ENCODE measurements around the gene TFB1M. TPM values are rescaled to one million over a fixed set of nuclear protein-coding genes. Genes with fewer than 3 reads are reported as not detected.

The TFB1M gene
- total and polyA plus RNA-seq, 2 experiments from 2014 or later = 10.3 to 11.2 TPM

DNA sequence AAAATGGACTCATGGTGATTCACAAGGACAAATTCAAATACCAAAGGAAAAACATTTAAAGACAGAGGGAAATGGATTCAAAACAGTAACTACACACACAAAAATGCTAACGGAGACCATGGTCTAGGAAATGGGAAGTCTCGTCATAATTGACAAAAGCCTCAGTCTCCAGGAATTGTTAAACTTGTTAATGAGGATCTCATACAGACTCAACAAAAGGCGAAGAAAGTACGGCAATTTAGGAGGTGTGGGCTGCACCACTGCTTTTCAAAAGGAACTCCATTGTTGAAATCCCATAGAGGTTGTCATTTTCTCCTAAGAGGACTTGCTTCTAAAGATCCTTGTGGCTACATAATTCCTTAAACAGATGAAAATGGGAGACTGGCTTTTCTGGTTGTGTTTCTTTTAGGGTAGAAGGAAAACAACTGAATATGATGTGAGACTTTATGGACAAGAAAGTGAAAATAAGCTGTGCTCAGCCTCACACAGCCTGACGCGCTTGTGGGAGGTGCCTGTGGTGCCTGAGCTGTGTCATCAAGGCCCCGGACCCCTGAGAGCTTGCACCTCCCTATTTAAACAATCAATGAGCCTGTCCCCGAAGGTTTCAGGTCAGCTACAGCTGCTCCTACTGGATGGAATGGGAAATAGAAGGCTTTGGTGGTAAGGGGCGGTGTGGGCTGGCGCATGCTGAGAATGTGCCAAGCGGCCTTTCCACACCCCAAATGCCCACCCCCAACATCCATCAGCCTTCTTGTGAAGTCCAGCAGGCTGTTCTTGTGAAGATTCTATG lies 53.0 kb downstream of the TFB1M start:
- no peak overlapping the region for H3K27ac ChIP-seq
- H3K79me2 ChIP-seq = peaks cover 3% of the 10 kb centered on the region
- H3K36me3 ChIP-seq (replicated peaks; ENCODE audit: insufficient read depth, low read depth) = no peaks in the 10 kb centered on the region
- TF ChIP-seq, protein P1, sequence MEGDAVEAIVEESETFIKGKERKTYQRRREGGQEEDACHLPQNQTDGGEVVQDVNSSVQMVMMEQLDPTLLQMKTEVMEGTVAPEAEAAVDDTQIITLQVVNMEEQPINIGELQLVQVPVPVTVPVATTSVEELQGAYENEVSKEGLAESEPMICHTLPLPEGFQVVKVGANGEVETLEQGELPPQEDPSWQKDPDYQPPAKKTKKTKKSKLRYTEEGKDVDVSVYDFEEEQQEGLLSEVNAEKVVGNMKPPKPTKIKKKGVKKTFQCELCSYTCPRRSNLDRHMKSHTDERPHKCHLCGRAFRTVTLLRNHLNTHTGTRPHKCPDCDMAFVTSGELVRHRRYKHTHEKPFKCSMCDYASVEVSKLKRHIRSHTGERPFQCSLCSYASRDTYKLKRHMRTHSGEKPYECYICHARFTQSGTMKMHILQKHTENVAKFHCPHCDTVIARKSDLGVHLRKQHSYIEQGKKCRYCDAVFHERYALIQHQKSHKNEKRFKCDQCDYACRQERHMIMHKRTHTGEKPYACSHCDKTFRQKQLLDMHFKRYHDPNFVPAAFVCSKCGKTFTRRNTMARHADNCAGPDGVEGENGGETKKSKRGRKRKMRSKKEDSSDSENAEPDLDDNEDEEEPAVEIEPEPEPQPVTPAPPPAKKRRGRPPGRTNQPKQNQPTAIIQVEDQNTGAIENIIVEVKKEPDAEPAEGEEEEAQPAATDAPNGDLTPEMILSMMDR (IDR thresholded peaks at IDR 0.05; ENCODE audit: poor library complexity) = no peak
- TF ChIP-seq EZH2phosphoT487 (IDR thresholded peaks at IDR 0.05; ENCODE audit: low read depth, severe bottlenecking, unreplicated experiment) (no peak), EZH2 (IDR thresholded peaks at IDR 0.05; ENCODE audit: borderline replicate concordance) (no peak)
- 87% methylated on average over 11 of the region's 11 CpGs for WGBS (ENCODE audit: low lambda C conversion rate, missing lambda C conversion rate)
- H3K9me3 ChIP-seq (ENCODE audit: low read depth) = no peaks in the 10 kb centered on the region
- H3K4me3 ChIP-seq = no peak overlapping the region
- no peak overlapping the region for H2AFZ ChIP-seq
- no peaks in the 10 kb centered on the region for H3K27me3 ChIP-seq
- H3K4me2 ChIP-seq = no peak overlapping the region
- no peaks in the 10 kb centered on the region for H3K9me2 ChIP-seq (replicated peaks; ENCODE audit: insufficient read depth)
- no peaks in the 10 kb centered on the region for H3K4me1 ChIP-seq (ENCODE audit: insufficient read depth)
- H4K20me1 ChIP-seq (ENCODE audit: insufficient read depth, poor library complexity, severe bottlenecking) = no peaks in the 10 kb centered on the region
- no peak for DNase-seq (ENCODE audit: low spot score)

GRCh38 chr6:155260686-155261085 lies 53.6 kb downstream of the TFB1M start:
- peaks cover 3% of the 10 kb centered on the region for H3K79me2 ChIP-seq
- no peak overlapping the region for H3K27ac ChIP-seq
- 42% methylated on average over 3 of the region's 3 CpGs for WGBS (ENCODE audit: low lambda C conversion rate, missing lambda C conversion rate)
- no peak overlapping the region for H3K4me3 ChIP-seq
- no peaks in the 10 kb centered on the region for H3K9me2 ChIP-seq (replicated peaks; ENCODE audit: insufficient read depth)
- H3K36me3 ChIP-seq (replicated peaks; ENCODE audit: insufficient read depth, low read depth) = no peaks in the 10 kb centered on the region
- no peaks in the 10 kb centered on the region for H4K20me1 ChIP-seq (ENCODE audit: insufficient read depth, poor library complexity, severe bottlenecking)
- no peak for TF ChIP-seq EZH2phosphoT487 (IDR thresholded peaks at IDR 0.05; ENCODE audit: low read depth, severe bottlenecking, unreplicated experiment)
- no peak for TF ChIP-seq EZH2 (IDR thresholded peaks at IDR 0.05; ENCODE audit: borderline replicate concordance)
- TF ChIP-seq, protein P1 (IDR thresholded peaks at IDR 0.05; ENCODE audit: poor library complexity) = no peak
- H3K27me3 ChIP-seq = no peaks in the 10 kb centered on the region
- no peak overlapping the region for H2AFZ ChIP-seq
- no peak overlapping the region for H3K4me2 ChIP-seq
- DNase-seq (ENCODE audit: low spot score) = no peak
- no peaks in the 10 kb centered on the region for H3K4me1 ChIP-seq (ENCODE audit: insufficient read depth)
- H3K9me3 ChIP-seq (ENCODE audit: low read depth) = no peaks in the 10 kb centered on the region

- Histone ChIP-seq H3K4me3 (no peak overlapping the region), H3K9me3 (ENCODE audit: low read depth) (no peaks in the 10 kb centered on the region), H4K20me1 (ENCODE audit: insufficient read depth, poor library complexity, severe bottlenecking) (no peaks in the 10 kb centered on the region), H3K27ac (no peak overlapping the region), H3K4me2 (no peak overlapping the region), H2AFZ (no peak overlapping the region), H3K27me3 (no peaks in the 10 kb centered on the region), H3K79me2 (peaks cover under 1% of the 10 kb centered on the region), H3K4me1 (ENCODE audit: insufficient read depth) (no peaks in the 10 kb centered on the region), H3K9me2 (replicated peaks; ENCODE audit: insufficient read depth) (no peaks in the 10 kb centered on the region), H3K36me3 (replicated peaks; ENCODE audit: insufficient read depth, low read depth) (no peaks in the 10 kb centered on the region)
- no peak for TF ChIP-seq EZH2phosphoT487 (IDR thresholded peaks at IDR 0.05; ENCODE audit: low read depth, severe bottlenecking, unreplicated experiment)
- TF ChIP-seq EZH2 (IDR thresholded peaks at IDR 0.05; ENCODE audit: borderline replicate concordance) = no peak
- no peak for DNase-seq (ENCODE audit: low spot score)
- WGBS (ENCODE audit: low lambda C conversion rate, missing lambda C conversion rate) = 91% methylated on average over 5 of the region's 5 CpGs
Observed at GRCh38 chr6:155259897-155260296, 54.4 kb downstream of the TFB1M start.

- H3K4me1 ChIP-seq (ENCODE audit: insufficient read depth) = no peaks in the 10 kb centered on the region
- WGBS (ENCODE audit: low lambda C conversion rate, missing lambda C conversion rate) = 91% methylated on average over 3 of the region's 3 CpGs
- H3K36me3 ChIP-seq (replicated peaks; ENCODE audit: insufficient read depth, low read depth) = no peaks in the 10 kb centered on the region
Observed at GRCh38 chr6:155259204-155259603, 55.1 kb downstream of the TFB1M start.

More at GRCh38 chr6:155259204-155259603, 55.1 kb downstream of the TFB1M start:
- no peak overlapping the region for H2AFZ ChIP-seq
- no peaks in the 10 kb centered on the region for H3K9me2 ChIP-seq (replicated peaks; ENCODE audit: insufficient read depth)
- TF ChIP-seq EZH2 (IDR thresholded peaks at IDR 0.05; ENCODE audit: borderline replicate concordance) = no peak
- TF ChIP-seq EZH2phosphoT487 (IDR thresholded peaks at IDR 0.05; ENCODE audit: low read depth, severe bottlenecking, unreplicated experiment) = no peak
- TF ChIP-seq, protein P1 (IDR thresholded peaks at IDR 0.05; ENCODE audit: poor library complexity) = no peak
- H3K4me2 ChIP-seq = no peak overlapping the region
- no peaks in the 10 kb centered on the region for H3K9me3 ChIP-seq (ENCODE audit: low read depth)
- H3K79me2 ChIP-seq = no peaks in the 10 kb centered on the region
- no peaks in the 10 kb centered on the region for H4K20me1 ChIP-seq (ENCODE audit: insufficient read depth, poor library complexity, severe bottlenecking)
- DNase-seq (ENCODE audit: low spot score) = no peak
- no peaks in the 10 kb centered on the region for H3K27me3 ChIP-seq
- no peak overlapping the region for H3K4me3 ChIP-seq
- H3K27ac ChIP-seq = no peak overlapping the region

Measured in hepatocyte (in vitro differentiated cells).